GM19395 (cell line): ENCODE results near the gene LRRK1.

Experiments used
- ATAC-seq: cut with Tn5 transposase; IDR thresholded peaks from one replicate; pipeline ENCODE4 v1.9.1; 2021; ENCODE audit warnings: mild to moderate bottlenecking, moderate library complexity; ENCODE audit not compliant: unreplicated experiment

The LRRK1 gene

DNA sequence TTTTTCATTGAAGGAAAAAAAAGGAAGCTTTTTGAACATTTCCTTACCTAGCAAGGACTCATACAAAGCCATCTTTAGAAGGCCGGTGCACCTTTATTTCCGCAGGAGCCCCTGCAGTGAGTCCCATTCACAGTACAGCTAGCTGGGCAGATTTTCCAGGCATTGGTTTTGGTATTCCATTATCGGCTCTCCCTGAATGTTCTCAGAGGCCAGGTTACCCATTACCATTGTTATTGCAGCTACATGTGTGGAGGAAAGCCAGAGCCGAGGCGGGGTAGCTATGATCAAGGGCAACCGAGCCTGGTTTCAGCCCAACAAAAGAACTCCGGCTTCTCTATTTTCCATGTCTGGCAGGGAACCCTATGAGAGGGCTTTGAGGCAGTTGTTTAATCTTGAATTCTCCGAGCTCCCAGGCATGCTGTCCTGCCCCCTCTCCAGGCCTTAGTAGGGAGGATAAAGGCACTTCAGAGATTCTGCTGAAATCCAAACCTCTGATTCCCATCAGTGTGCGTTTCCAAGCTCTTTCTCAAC lies 100.3 kb downstream of the LRRK1 start:
- ATAC-seq, result no peak

DNA sequence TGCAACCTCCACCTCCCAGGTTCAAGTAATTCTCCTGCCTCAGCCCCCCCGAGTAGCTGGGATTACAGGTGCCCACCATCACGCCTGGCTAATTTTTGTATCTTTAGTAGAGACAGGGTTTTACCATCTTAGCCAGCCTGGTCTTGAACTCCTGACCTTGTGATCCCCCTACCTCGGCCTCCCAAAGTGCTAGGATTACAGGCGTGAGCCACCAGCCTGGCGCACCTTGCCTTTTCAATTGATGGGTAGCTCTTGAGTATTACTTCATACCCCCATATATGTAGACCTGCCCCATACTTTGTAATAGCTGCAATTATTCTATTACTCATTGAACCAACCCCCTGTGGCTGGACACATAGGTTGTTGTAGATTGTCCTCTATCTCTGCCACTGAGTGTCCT lies 101.3 kb downstream of the LRRK1 start:
- ATAC-seq, result no peak

DNA sequence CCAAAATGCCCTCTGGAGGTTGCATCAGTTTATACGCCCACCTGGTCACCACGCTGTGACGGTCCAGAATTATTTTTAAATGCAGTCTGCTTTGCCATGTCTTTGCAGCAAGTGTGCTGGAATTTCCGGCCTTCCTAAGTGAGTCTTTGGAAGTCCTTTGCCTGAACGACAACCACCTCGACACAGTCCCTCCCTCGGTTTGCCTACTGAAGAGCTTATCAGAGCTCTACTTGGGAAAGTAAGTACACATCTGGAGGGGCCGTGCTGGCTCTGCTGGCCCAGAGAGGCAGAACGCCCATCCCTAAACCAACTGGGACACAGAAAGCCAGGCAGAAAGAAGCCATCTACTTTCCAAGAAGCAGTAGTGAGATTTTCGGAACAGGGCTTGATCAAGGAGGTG lies 101.8 kb downstream of the LRRK1 start:
- no peak for ATAC-seq

DNA sequence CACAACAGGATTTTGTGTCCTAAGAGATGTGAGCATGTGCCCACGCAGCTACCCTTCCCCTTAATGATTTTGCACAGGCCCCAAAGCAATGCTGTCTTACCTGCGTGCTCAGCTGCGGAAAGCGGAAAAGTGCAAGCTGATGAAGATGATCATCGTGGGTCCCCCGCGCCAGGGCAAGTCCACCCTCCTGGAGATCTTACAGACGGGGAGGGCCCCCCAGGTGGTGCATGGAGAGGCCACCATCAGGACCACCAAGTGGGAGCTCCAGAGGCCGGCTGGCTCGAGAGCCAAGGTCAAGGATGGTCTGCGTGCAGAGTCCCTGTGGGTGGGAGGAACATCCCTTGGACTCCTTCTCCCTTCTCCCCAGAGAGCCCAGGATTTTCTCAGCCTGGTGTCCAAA lies 103.1 kb downstream of the LRRK1 start:
- ATAC-seq, result no peak

DNA sequence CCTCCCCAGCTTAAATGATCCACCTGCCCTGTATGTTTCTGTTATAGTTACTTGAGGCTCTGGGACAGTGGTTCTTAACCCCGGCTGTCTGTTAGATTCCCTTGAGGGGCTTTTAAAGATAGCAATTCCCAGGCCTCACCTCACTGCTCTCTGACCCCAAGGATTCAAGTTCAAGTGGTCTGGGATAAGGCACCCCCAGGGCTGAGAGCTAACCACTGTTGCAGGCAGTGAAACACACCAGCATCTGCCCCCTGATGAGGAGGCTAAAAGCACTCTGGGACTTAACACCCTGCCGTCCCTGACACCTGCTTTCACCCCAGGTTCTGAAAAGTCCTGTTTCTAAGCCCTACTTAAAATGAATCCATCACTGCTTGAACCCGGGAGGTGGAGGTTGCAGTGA lies 103.7 kb downstream of the LRRK1 start:
- no peak for ATAC-seq

DNA sequence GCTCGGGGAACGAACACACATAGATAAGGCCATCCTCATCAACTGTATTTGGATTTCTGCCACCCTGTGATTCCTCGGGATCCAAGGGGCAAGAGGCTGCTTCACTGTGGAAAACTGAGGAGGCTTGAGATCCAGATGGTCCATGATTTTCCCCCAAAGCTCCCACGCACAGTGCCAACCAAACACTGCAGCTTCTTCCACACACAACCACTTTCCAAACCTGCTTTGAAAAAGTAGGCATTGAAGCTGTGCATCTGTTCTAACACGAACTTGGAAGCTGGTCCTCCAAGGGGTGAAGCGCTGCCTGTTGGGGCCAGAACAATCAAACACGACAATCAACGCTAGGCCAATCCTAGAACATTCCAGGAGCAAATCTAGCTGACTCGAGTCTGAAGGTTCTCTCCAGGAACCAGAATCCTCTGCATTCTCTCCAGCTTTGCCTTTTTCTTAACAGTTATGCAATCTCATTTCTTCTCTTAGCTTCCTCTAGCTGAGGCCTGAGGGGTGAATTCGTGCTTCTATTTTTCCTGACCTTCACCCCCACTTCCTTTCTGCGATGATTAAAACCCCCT lies 104.4 kb downstream of the LRRK1 start:
- no peak for ATAC-seq

DNA sequence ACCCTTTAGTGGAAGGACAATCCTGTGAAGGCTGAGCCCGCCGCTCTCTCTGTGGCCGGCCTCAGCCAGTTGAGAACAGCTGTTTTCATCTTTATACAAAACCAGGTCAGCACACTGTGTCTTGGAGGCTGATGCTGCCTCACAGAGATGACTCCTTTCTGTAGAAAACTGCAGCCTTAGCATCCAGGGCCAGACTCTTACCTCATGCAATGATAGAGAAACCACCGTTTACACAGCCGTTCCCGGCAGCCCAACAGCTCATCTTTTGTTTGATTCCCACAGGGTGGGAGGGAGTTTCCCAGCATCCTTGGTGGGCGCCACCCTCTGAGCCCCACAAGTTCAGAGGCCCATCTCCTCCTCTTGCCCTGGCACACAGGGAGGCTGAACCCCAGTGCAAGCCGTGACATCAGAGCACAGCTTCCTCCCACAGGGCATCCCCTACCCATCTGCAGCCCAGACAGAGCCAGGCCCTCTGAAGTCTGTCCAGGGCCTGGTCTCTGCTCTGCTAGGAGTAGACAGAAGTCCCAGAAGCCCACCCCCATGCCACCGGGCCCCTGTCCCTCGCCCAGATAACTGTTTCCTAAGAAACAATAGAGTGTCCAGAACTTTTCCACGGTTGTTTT lies 105.0 kb downstream of the LRRK1 start:
- no peak for ATAC-seq

DNA sequence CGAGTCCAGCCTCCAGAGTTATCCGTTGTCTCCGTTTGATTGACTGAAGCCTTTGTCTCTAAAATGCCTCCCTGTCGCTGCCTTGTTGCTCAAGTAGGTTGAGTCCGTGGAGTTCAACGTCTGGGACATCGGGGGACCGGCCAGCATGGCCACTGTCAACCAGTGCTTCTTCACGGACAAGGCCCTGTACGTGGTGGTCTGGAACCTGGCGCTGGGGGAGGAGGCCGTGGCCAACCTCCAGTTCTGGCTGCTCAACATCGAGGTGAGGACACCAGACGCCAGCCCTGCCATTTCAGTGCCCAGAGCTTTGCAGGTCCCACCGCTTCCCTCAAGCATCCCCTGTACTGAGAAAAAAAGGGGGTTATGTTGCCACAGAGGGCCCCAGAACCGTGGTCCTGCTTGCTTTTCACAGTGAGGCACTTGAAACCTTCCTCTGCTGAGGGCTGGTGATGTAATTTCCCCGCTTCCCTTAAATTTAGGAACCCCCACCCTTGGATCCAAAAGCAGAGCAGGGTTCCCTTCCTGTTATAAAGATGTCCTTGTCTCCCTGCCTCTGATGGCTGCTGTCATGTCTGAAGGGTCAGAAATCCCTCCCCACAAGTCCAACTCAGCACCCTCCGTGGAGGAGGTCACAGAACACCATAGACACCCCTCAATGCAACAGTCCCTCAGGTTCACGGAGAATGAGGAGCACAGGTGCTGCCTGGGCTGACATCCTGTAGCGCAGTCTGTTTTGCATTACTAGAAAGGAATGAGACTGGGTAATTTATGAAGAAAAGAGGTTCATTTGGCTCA lies 105.7 kb downstream of the LRRK1 start:
- ATAC-seq, result no peak

DNA sequence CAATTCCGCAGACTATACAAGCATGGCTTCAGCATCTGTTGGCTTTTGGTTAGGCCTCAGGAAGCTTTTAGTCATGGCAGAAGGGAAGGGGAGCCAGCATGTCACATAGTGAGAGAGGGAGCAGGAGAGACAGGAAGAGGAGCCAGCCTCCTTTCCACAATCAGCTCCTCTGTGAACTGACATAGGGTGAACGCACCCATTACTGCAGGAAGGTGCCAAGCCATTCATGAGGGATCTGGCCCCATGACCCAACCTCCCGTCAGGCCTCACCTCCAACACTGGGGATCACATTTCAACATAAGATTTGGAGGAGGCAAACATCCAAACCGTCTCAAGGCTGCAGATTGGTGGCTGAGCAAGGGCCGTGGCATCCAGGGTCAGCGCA lies 106.3 kb downstream of the LRRK1 start:
- ATAC-seq, result no peak

DNA sequence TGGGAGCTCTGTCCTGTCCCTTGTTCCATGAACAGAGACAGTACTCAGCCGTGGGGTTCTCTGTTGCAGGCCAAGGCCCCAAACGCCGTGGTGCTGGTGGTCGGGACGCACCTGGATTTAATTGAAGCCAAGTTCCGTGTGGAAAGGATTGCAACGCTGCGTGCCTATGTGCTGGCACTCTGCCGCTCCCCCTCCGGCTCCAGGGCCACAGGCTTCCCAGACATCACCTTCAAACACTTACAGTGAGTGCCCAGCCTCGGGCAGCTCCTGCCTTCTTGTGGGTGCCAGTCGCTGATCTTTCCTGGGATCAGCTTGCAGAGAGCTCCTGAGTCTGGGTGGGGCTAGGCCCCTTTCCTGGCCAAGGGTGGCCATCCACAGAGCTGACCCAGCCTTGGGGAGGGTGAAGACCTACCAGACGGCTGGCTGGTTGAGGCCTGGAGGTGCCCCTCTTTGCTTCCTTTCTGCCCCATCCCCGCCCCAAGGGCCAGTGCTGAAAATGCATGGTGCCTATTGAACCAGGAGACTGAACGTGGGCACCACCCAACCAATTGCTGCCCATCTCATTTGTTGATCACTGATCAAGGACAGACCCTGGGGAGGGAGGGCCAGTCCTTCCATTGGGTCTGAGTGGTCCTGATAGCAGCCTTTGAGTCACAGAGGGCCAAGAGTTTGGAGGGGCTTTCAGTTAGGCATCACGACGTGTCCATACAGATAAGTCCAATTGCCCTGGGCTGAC lies 106.9 kb downstream of the LRRK1 start:
- ATAC-seq, result no peak

DNA sequence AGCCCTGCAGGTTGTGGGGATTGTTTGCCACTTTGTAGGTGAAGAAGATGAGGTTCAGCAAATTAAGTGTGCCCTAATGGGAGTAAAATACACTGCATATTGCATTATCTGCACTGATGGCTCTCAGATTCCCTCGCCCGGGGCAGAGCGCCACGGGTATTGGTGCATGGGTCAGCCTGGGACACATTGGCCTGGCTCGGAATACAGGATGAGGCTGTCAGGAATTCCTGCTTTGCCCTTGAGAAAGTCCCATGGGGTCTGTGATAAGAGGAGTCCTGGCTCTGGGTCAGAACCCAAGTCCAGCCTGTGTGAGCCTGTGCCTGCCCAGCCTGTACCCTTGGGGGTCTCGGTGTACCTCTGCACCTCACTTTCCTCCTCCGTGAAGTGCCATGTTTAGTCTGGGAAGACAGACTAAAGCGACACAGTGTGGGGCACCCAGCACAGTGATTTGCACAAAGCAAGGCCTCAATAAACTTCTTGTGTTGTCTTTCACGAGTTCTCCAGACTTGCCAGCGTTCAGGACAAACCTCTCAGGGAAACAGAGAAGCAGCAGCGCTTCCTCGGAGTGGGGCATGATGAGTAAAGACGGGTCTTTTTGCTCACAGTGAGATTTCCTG lies 107.6 kb downstream of the LRRK1 start:
- ATAC-seq, result no peak

DNA sequence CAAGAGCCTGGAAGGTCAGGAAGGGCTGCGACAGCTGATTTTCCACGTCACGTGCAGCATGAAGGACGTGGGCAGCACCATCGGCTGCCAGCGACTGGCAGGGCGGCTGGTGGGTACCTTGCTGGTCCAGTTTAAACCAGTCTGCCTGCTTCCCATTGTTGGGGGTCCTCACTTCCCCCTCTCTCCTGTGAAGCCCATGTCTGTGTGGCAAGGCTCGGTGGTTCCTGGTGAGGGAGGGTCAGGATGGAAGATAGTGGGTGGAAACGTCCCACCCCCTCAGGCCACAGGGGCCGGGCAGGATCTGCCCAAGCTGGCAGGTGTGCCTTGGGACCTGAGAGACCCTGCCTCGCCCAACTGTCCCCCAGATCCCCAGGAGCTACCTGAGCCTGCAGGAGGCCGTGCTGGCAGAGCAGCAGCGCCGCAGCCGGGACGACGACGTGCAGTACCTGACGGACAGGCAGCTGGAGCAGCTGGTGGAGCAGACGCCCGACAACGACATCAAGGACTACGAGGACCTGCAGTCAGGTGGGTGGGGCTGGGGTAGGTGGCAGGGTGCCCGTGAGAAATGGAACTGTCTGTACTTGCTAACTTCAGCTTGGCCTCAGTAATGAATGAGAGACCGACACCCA lies 108.2 kb downstream of the LRRK1 start:
- no peak for ATAC-seq

DNA sequence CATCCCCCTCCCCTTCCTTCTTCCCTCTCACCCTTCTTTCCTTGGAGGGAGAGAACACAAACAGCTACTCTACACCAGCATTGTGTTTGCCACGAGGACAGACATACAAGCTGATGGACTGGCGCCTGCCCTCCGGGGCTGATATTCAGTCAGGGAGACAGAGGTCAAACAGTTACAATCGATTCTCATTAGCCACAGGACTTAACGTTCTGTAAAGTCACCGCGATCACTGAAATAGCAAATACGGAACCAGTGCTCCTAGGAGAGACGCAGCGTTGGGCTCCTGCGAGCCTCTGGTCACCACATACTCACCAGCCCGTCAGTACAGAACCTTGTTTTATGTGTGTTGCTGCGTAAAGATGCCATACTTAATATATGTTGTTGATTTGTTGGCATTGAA lies 108.8 kb downstream of the LRRK1 start:
- ATAC-seq, result no peak

DNA sequence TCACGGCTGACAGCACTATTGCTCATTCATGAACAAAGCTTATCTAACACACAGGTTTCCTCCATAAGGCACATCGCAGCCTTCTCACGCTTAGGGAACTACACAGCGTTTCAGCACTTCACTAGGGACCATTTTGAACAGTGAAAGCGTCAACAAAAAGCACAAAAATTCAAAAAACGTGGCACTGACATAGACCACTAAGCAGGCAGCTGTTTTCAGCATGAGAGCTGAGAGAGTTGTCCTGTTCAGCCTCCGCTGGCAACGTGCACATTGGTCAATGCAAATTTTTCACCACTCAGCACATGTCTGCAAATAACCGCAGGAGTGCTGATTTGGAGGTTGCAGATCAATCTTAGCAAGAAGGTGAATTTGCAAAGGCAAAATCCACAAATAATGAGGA lies 109.2 kb downstream of the LRRK1 start:
- no peak for ATAC-seq

DNA sequence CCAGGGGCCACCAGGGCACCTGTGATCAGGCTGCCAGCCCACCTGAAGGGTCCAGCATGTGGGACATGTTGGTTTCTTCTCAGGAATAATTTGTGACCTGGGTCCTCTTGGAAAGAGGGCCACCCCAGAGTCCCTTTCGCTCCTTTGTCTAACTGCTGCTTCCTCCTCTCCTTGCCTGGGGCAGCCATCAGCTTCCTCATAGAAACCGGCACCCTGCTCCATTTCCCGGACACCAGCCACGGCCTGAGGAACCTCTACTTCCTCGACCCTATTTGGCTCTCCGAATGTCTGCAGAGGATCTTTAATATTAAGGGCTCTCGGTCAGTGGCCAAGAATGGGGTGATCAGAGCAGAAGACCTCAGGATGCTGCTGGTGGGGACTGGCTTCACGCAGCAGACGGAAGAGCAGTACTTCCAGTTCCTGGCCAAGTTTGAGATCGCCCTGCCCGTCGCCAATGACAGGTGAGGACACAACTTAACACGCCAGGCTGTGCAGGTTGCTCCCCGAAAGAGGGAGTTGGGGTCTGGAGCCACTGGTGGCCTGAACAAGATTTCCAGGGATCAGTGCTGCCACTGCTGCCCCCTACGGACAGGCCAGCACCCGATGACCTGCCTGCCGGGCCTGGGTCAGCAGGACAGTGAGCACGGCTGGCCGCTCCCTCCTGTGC lies 109.7 kb downstream of the LRRK1 start:
- no peak for ATAC-seq

DNA sequence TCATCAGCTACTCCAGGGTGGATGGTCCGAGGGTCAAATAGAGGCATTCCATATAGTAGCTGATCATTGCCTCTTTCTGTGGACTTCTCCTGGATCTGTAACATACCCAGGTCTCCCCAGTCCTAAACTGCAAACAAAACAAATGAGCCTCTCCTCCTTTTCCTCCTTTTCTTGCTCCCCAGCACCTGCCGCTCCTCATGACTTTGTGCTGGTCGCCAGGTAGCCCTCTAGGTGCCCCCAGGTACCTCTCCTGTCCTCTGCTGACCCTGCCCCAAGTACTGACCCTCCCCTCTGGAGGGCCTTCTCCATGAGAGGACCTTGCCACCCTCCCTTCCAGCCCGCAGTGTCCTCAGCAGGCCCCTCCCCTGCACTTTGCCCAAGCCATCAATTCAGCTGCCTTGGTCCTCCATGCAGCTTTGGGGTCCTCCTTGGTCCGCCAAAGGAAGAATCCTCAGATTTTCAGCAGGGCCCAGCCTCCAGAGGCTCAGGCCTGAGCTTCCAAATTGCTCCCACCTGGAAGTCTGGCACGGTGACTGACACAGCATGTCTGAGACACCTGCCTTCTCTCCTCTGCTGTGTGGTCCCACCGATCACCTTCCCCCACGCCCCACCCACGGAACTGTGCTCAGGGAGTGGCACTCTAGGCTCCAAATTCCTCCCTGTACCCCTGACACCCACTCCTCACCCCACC lies 111.0 kb downstream of the LRRK1 start:
- ATAC-seq, result no peak

DNA sequence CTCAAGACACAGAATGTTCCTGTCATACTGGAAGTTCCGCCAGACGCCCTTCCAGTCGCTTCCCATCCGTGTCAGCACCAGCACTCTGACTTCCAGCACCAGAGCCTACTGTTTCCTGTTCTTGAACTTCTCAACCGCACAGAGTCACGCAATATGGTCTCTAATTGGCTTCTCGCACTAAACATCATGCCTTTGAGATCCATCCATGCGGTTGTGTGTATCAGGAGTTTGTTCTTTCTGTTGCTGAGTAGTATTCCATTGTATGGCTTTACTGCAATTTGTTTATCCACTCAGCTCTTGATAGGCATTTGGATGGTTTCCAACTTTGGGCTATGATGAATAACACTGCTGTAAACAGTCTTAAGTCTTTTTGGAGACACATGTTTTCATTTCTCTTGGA lies 112.1 kb downstream of the LRRK1 start:
- no peak for ATAC-seq

DNA sequence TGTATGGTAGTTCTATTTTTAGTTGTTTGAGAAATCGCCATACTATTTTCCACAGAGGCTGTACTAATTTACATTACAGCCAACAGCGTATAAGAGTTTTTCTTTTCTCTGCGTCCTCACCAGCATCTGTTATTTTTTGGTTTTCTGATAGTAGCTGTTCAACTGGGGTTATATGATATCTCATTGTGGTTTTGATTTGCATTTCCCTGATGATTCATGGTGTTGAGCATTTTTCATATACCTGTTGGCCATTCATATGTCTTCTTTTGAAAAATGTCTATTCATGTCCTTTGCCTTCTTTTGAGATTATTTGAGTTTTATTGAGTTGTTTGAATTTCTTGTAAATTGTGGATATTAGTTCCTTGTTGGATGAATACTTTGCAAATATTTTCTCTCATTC lies 114.6 kb downstream of the LRRK1 start:
- ATAC-seq, result no peak

DNA sequence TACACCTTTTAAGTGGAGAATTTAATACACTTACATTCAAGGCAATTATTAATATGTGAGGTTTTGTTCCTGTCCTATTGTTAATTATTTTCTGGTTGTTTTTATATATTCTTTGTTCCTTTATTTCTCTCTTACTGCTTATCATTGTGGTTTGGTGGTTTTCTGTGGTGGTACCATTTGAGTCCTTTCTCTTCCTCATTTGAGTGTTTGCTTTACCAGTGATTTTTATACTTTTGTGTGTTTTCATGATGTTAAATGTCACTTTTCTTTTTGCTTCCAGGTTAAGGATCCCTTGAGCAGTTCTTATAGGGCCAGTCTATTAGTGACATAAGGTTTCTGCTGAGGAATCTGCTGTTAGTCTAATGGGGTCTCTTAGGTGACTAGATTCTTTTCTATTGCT lies 116.5 kb downstream of the LRRK1 start:
- peak; percentile 82 for ATAC-seq

DNA sequence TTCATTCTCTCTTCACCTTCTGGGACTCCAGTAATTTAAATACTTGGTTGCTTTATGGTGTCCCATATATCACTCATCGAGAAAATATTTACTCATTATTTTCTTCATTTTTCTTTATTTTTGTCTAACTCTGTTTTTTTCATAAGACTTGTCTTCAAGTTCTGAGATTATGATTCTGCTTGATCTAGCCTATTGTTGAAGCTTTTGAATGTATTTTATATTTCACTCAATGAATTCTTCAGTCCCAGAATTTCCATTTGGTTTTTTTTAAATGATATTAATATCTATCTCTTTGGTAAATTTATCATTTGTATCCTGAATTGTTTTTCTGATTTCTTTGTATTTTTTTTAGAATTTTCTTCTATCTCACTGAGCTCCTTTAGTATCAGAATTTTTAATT lies 117.0 kb downstream of the LRRK1 start:
- no peak for ATAC-seq
